Common myeloid progenitor, CD34-positive (primary cell): ENCODE measurements around the gene HES2.

Source experiments
- CTCF ChIA-PET: fragments of 350-600 bp; sonication (Branson Sonifier 250); formaldehyde crosslinking; loops from one replicate; lab custom pipeline; 2021; ENCODE audit warnings: antibody characterized with exemption; lab: Charles Lee
- POLR2A ChIA-PET: fragments of 350-600 bp; sonication (Branson Sonifier 250); formaldehyde crosslinking; loops from one replicate; lab custom pipeline; 2021; ENCODE audit warnings: antibody characterized with exemption; lab: Charles Lee
- DNase-seq, 3 donors: peaks; one replicate each; pipeline versions ENCODE4 v3.0.0 to v3.0.0-alpha.2; 2013
- H3K27ac ChIP-seq, 2 experiments: 1 replicate in 1 of 2; 2 replicates in 1 of 2; pipeline ENCODE4 v1.7.0; 2013; ENCODE audit warnings: inconsistent platforms in 2 of 2, low read length in 2 of 2, mild to moderate bottlenecking in 2 of 2, low read depth in 1 of 2, moderate library complexity in 1 of 2; ENCODE audit not compliant: severe bottlenecking in 2 of 2, insufficient read depth in 1 of 2, poor library complexity in 1 of 2
- H3K27me3 ChIP-seq, 5 experiments: replicated peaks in 2 of 5; 1 replicate in 3 of 5; 2 replicates in 2 of 5; pipeline versions ENCODE4 v1.6.1 to v1.7.0; 2013; ENCODE audit warnings: low read length in 4 of 5, mild to moderate bottlenecking in 2 of 5, moderate library complexity in 2 of 5, inconsistent platforms in 1 of 5; ENCODE audit not compliant: insufficient read depth in 5 of 5, control insufficient read depth in 4 of 5
- H3K36me3 ChIP-seq, 4 experiments: 1 replicate in 2 of 4; 2 replicates in 2 of 4; pipeline versions ENCODE4 v1.6.1 to v1.7.0; 2013; ENCODE audit warnings: low read length in 3 of 4, control low read depth in 1 of 4, mild to moderate bottlenecking in 1 of 4; ENCODE audit not compliant: control insufficient read depth in 4 of 4, insufficient read depth in 4 of 4
- H3K4me1 ChIP-seq, 4 experiments: 1 replicate in 3 of 4; 2 replicates in 1 of 4; pipeline versions ENCODE4 v1.6.1 to v1.7.1; 2013; ENCODE audit warnings: low read length in 3 of 4, mild to moderate bottlenecking in 3 of 4, control low read depth in 1 of 4, inconsistent platforms in 1 of 4, moderate library complexity in 1 of 4; ENCODE audit not compliant: control insufficient read depth in 4 of 4, insufficient read depth in 4 of 4; ENCODE audit errors: control extremely low read depth in 1 of 4
- H3K4me3 ChIP-seq, 7 experiments: 1 replicate in 4 of 7; 2 replicates in 3 of 7; pipeline versions ENCODE4 v1.5.1 to v1.7.0; 2013; ENCODE audit warnings: mild to moderate bottlenecking in 7 of 7, low read length in 6 of 7, moderate library complexity in 6 of 7, inconsistent platforms in 2 of 7, low read depth in 2 of 7, control low read depth in 1 of 7; ENCODE audit not compliant: insufficient read depth in 4 of 7, control insufficient read depth in 1 of 7; ENCODE audit errors: extremely low read depth in 1 of 7
- H3K9me3 ChIP-seq, 5 experiments: 1 replicate in 4 of 5; 2 replicates in 1 of 5; pipeline versions ENCODE4 v1.6.1 to v1.7.1; 2013; ENCODE audit warnings: low read length in 4 of 5, mild to moderate bottlenecking in 2 of 5, inconsistent platforms in 1 of 5, low read depth in 1 of 5, moderate library complexity in 1 of 5; ENCODE audit not compliant: control insufficient read depth in 4 of 5, insufficient read depth in 2 of 5; ENCODE audit errors: control extremely low read depth in 1 of 5
- WGBS: methylation state at CpG from one replicate; pipeline ENCODE4 v1.1.5; 2013; ENCODE audit not compliant: insufficient coverage; 5-methylcytosine and 5-hydroxymethylcytosine counted together

HES2 gene

DNA sequence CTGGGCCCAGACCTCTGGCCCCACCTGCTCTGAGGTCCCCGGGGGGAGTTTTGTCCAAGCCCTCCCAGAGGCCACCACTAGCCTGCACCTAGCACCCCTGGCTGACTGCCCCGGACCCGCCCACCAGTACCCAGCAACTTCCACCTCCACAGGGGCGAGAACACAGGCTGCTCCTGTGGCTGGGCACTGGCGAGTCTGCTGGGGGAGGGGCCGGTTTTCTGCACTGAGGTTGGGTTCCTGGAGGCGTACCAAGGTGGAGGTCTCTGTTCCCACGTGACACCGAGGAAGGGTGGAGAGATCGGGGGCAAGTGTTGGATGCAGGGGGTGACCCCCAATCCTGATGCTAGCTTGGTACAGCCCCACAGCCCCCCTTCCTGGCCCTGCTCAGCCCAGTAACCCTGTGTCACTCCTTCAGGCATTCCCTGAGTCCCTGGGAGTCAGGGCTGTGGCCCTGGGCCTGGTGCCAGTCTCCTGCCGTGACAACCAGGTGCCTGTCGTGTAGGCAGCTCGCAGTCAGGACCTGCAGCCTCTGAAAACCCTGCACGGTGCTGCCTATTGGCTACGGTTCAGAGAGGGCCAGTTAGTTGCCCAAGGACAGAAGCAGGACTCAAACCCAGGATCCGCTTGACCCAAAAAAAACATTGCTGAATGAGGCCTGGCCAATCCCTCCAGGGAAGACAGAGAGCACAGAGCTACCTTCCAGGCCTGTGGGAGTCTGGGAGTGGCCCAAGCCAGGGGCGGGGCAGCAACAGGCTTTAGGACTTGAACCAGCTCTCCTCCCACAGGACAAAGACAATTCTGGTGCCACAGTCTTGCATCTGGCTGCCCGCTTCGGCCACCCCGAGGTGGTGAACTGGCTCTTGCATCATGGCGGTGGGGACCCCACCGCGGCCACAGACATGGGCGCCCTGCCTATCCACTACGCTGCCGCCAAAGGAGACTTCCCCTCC is 8.0 kb upstream of the HES2 start:
- Histone ChIP-seq H3K4me1 (peaks cover 0 to 21% (median 12%) of the 10 kb centered on the region in 4 experiments), H3K9me3 (no peaks in the 10 kb centered on the region), H3K27me3 (peaks cover 0 to 78% (median 21%) of the 10 kb centered on the region in 5 experiments), H3K36me3 (no peaks in the 10 kb centered on the region), H3K27ac (no peak overlapping the region), H3K4me3 (no peak overlapping the region)
- ChIA-PET CTCF (no interaction called here), POLR2A (no interaction called here)
- WGBS = 88% methylated on average over 21 of the region's 26 CpGs
- DNase-seq = no peak

- Histone ChIP-seq H3K4me1 (peaks cover 0 to 21% (median 12%) of the 10 kb centered on the region in 4 experiments), H3K9me3 (no peaks in the 10 kb centered on the region), H3K36me3 (no peaks in the 10 kb centered on the region), H3K27me3 (peaks cover 0 to 85% (median 22%) of the 10 kb centered on the region in 5 experiments), H3K4me3 (no peak overlapping the region), H3K27ac (no peak overlapping the region)
- no peak for DNase-seq
- ChIA-PET POLR2A (no interaction called here), CTCF (interaction anchor here (0.6 to 1.1 kb wide), 2 partner anchors 22 to 59 kb away, joined by 3 to 4 read pairs; no protein-coding TSS in a partner anchor)
- WGBS = 87% methylated on average over 8 of the region's 10 CpGs
These were observed 7.2 kb upstream of the HES2 start for GRCh38 chr1:6426972-6427350.

GRCh38 chr1:6426277-6426971 is 6.7 kb upstream of the HES2 start:
- Histone ChIP-seq H3K4me3 (no peak overlapping the region), H3K27ac (no peak overlapping the region), H3K36me3 (no peaks in the 10 kb centered on the region), H3K9me3 (no peaks in the 10 kb centered on the region), H3K27me3 (peaks cover 0 to 90% (median 26%) of the 10 kb centered on the region in 5 experiments), H3K4me1 (peaks cover 0 to 21% (median 12%) of the 10 kb centered on the region in 4 experiments)
- DNase-seq = no peak
- POLR2A ChIA-PET = no interaction called here
- WGBS = 98% methylated on average over 8 of the region's 9 CpGs
- CTCF ChIA-PET = interaction anchor here (0.6 to 1.4 kb wide), 5 partner anchors 10 to 60 kb away, joined by 3 to 8 read pairs (median 4); no protein-coding TSS in a partner anchor

GRCh38 chr1:6425658-6426057 is 5.9 kb upstream of the HES2 start:
- no peak overlapping the region for H3K27ac ChIP-seq
- ChIA-PET CTCF (interaction anchor here (0.9 to 1.4 kb wide), 4 partner anchors 10 to 15 kb away, joined by 3 to 8 read pairs (median 5); no protein-coding TSS in a partner anchor), POLR2A (no interaction called here)
- H3K36me3 ChIP-seq = no peaks in the 10 kb centered on the region
- H3K4me1 ChIP-seq = peaks cover 0 to 24% (median 14%) of the 10 kb centered on the region in 4 experiments
- H3K9me3 ChIP-seq = no peaks in the 10 kb centered on the region
- 87% methylated on average over 6 of the region's 6 CpGs for WGBS
- peaks cover 0 to 91% (median 33%) of the 10 kb centered on the region in 5 experiments for H3K27me3 ChIP-seq
- no peak overlapping the region for H3K4me3 ChIP-seq
- DNase-seq = no peak

- peaks cover 0 to 31% (median 22%) of the 10 kb centered on the region in 4 experiments for H3K4me1 ChIP-seq
- H3K36me3 ChIP-seq = no peaks in the 10 kb centered on the region
- 5% methylated on average over 79 of the region's 99 CpGs for WGBS
- H3K27me3 ChIP-seq = peaks cover 0 to 92% (median 33%) of the 10 kb centered on the region in 5 experiments
- peak within 1 kb of the TSS in 3 of 7 experiments; percentile 42 to 53 (median 51) for H3K4me3 ChIP-seq
- POLR2A ChIA-PET = no interaction called here
- DNase-seq = no peak
- H3K27ac ChIP-seq = no peak within 1 kb of the TSS
- CTCF ChIA-PET = interaction anchor here (0.7 to 1.4 kb wide), 3 partner anchors 11 to 74 kb away, joined by 3 to 5 read pairs (median 5); no protein-coding TSS in a partner anchor
- no peaks in the 10 kb centered on the region for H3K9me3 ChIP-seq
These were observed 5.2 kb upstream of the HES2 start, which contains the start of gene ESPN for GRCh38 chr1:6424619-6425593. Gene ESPN, plus strand, starts transcription at chr1:6424776. Its CDS starts 180 bp downstream, at chr1:6424956.

DNA sequence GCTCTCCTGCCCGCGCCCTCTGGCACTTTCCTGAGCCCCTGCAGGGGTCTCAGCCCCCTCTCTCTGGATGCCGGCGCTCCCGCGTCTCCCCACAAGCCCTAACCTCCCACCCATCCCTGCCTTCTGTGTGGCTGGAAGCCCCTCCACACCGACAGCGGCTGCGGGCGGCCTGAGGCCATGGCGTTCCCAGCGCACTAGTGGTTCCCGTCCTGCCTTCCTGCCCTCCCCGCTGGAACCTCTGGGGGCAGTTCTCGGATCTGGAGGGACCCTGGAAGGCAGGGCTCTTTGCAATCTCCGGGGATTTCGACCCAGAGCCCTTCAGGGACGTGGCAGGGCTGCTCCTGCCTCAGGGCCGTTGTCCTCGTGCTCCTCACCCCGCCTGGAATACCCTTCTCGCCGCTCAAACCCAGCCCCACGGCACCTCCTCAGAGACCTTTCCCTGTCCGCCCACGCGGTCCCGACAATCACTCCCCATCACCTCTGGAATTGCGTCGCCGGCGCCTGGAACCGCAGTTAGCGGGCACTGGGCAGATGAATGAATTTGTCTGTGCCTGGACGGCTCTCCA is 4.4 kb upstream of the HES2 start:
- no peaks in the 10 kb centered on the region for H3K9me3 ChIP-seq
- 10% methylated on average over 25 of the region's 35 CpGs for WGBS
- H3K4me3 ChIP-seq = peak overlapping the region in 2 of 7 experiments; percentile 42 to 53
- no peaks in the 10 kb centered on the region for H3K36me3 ChIP-seq
- ChIA-PET POLR2A (interaction anchor here (1.2 kb wide), 1 partner anchor 10 kb away, joined by 3 read pairs; no protein-coding TSS in a partner anchor), CTCF (interaction anchor here (1.0 to 10.9 kb wide), 7 partner anchors 10 to 75 kb away, joined by 3 to 81 read pairs (median 5); no protein-coding TSS in a partner anchor)
- H3K27ac ChIP-seq = no peak overlapping the region
- peaks cover 0 to 34% (median 27%) of the 10 kb centered on the region in 4 experiments for H3K4me1 ChIP-seq
- peaks cover 0 to 92% (median 33%) of the 10 kb centered on the region in 5 experiments for H3K27me3 ChIP-seq
- DNase-seq = no peak
